IPS DF 19.7 (cell line): ENCODE data around the gene ANXA3.

Experiments used
- DNase-seq: peaks from one replicate; pipeline ENCODE4 v3.0.0-alpha.2; 2013; ENCODE audit warnings: low read depth, low spot score

The ANXA3 gene

DNA sequence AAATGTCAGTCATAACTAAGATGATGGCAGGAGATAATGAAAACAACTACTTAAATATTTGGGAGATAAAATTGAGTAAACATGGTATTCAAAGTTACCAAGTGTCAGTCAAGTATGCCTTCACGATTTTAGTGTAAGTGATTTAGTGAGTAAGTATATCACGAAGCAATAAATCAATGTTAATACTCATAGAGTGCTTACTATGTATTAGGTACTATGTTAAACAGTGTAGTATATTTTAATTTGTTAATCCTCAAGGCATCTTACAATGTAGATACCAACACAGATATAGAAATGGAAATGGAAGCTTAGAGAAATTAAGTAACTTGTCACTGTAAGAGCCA lies 59.6 kb downstream of the ANXA3 start:
- DNase-seq, result no peak

DNA sequence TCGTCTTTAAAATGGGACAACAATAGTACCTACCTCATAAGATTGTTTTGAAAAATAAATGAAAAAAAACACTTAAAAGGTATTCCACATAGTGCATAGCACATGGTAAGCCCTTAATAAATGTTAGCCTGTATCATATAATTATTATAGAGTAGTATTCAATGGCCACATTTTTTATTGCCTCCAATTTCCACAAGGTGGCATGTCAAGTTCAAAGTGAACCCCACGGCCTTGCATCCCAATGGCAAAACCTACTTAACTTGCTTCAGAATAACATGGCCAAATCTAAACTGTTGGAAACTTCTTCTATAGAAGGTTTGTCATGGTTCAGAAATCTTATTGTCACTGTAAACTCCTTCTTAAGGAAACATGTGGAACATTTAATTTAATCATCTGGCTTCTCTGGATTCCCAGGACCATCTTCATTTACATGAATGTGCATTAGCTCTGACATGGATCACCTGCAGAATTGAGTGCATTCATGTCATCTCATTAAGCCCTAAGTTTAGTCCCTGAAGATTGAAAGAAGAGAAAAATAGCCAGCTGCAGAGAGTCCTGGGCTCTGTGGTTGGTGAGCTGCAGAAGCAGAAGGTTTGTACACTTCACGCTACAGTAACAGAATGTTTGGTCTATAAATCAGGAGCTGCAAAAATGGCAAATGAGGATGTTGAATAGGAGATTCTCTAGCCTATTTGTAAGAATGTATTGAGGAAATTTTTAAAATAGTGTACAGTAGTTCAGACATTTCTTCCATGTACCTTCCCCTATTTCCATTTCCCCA lies 61.0 kb downstream of the ANXA3 start:
- no peak for DNase-seq

DNA sequence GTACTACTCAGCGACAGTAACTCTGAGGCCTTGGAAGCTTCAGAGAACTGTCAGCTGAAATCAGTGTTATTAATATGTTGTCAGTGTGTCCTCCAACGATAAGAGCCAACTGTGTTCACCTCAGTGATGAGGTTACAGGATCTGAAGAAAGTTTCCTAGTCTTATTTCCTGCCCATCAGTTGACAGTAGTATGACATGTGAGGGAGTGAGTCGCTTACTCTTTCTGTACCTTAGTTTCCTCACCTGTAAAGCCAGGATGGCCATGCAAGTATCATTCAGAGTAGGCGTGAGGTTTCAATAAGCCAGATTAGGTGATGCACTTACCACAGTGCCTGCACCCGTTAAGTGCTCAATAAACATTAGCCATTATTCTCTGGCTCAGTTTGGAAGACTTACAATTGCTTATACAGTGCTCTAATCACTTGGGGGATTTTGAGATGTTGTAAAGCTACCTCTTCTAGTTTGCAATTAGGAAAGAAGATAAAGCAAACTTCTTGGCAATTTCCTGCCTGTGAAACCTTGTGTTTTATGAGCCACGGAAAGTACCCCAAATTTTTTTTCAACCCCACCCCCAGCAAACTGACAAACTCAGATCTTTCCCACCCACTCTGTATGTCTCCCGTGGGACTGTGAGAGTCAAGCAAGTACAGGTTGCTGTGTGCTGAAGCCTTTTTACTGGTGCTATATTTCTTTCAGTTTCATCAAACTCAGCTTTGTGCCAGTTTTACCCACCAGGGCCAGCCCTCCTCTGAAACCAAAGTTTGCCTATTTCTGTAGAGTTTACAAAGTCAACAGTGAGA lies 62.2 kb downstream of the ANXA3 start:
- no peak for DNase-seq

DNA sequence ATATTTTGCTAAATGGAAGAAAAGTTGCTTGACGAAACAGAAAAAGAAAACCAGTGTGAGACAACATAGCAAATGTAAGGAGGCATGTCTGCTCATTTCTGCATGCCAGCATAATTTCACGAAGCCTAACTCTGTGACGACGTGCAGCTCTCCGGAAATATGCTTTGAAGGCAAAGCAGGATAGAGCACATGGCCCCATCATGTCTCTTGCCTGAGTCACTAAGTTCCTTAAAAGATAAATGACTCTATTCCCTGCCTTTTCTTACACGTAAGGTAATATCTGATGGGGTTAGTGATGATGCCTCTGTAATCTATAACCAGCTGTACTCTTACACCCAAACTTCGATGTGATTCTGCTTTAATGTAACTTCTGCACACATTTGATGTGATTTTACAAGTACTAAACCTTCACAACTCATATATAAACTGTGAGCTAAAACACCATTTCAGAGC lies 64.5 kb downstream of the ANXA3 start:
- no peak for DNase-seq

DNA sequence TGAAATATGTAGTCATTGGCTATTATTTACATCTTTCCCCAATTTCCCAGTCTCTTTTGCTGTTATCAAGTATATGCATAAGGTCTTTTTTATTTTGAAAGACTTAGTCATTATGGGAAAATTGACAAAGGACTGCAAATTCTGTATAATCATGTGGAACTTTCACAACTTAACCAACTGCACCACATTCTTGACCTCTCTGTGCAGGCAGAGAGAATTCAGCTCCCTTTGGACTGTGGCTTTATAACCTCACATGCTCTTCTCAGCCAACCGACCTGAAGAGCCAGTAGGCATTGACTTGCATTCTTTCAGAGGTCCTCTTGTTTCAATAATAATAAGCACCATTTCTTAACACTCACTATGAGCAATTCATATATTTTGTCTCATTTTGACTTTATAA lies 66.9 kb downstream of the ANXA3 start:
- DNase-seq, result no peak

DNA sequence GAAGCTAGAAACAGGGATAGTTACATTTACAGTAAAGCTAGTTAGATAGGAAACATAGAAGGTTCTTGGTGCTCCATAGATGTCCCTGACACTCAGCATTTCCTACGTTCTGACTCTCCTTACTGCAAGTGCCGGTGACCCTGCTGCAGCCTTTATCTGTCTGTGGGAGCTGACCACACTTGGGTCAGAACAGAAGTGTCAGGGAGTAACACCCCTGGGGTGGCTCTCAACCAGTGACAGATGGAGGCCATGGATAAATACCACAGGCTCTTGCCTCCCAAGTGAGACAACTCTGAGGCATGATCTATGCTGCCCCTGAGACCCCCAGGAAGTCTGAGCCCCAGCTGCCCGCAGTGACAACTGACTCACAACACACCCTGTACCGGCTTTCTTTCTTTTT lies 69.8 kb downstream of the ANXA3 start:
- no peak for DNase-seq

DNA sequence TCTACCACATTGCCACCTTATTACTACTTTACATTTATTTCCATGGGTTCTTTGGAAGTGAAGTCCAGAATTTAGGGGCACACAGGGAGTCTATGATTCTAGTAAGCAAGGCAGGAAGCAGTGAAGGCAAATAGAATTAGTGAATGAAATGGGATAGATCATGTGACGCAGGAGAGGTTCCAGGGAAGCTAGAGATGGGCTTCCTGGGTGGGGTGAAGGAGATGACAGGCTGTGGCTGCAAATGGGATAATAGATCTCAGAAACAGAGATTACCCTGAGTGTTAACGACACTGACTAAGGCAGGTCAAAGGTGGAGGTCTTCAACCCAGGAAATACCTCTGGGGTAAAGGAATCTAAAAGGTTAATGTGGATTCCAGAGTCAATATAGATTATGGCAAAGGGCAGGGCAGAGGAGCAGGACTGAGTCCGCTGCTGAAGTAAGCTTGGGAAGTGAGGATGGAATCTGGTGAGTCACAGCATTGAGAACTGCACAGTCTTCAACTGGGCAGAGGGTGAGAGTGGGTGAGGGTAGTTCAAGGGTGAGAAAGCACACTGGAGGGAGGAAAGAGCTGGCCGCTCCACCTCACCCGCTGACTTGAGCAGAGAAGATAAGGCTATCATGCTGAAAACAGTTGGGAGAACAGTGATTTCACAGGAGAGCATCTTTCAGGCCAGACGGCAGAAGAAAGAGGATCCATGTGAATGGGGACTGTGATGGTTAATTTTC lies 70.8 kb downstream of the ANXA3 start:
- no peak for DNase-seq

DNA sequence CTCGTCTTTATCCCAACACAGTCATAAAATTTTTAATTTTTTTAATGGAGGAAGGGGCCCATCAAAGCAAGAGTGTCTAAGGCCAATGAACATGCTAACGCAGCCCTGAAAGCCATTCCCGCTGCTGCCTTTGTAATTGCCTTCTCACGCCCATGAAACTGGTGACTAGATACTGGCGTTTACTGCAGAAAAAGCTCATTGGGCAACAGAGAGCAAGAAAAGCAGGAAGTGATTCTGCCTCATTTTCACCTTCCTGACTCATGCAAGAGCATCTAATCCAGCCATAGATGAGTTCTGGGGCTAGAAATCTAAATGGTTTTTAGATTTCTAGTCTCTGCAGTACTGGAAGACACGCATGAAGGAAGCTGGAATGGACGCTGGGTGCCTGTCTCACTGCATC lies 72.5 kb downstream of the ANXA3 start:
- no peak for DNase-seq

DNA sequence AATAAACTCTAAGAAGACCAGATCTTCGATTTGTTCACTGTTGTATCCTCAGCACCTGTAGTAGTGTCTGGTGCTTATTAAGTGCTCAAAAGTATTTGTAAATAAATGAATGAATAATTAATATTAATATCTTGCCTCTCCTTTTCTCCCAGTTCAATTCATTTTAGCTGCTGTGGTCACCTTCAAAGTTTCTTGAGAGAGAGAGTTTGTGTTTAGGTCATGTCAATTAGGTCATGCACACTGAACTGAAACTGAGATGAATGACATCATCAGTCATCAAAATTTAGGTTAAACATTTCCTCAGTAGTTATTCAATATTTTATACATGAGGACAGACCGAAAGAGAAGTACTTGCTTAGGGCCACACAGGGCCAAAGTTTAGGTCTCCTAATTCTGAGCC lies 73.5 kb downstream of the ANXA3 start:
- no peak for DNase-seq

DNA sequence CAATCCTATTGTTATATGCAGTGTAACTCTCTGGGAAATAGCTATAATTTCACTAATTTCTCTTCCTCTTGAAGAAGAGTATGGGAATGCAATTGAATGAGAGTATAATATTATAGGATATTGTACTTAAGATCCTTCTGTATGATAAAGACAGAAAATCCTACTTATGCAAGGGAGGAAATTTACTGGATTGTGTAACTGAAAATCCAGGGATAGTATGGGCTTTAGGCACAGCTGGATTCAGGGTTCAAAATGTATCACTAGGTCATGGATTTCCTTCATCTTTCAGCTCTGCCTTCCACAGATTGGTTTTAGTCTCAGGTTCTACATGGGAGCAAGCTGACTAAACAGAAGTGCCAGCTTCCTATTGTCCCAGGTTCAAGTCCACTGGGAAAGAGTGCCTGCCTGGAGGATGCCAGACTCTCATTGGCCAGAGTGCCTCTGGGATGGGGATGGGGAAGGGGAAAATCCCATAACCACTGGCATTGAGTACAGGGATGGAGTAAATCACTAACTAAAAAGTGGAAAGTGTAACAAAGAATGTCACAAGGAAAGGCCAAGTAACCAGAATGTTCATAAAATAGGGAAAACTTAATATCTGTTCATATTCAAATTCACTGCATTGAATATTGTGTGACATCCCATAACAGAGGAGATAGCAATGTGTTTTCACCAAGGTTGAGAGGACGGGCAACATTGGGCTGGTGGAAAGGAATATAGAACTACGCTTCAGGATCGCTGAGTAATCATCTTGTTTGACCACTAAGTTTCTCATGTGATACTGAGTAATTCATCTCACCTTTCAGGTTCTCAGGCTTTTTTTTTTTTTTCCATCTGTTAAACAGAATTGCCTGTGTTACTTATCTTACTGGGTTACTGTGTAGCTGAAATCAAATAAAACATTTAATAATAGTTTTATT lies 75.7 kb downstream of the ANXA3 start:
- no peak for DNase-seq

DNA sequence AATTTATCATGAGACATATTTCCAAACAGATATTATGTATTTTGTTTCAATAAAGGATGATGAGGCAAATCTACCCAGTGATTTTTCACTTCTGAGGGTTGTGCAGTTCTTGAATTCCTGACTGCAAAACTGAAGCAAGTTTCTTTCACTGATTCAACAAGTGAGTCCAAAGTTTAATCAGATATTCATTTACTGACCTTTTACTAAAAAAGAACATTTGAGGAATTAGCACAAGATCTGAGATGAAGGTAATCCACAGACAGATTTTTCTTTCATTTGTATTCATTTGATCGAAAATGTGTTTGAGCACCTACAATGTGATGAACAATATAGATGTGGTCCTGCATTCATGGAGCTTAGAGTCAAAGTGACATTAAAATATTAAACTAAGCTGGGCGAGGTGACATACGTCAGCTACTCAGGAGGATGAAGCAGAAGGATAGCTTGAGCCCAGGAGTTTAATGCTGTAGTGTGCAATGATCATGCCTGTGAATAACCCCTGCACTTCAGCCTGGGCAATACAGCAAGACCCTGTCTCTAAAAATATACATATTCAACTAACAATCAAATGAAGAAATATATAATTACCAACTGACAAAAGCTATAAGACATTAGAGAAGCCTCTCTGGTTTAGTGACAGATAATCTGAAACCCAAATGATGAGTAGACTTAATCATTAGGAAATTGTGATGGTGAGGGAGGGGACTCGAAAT lies 76.6 kb downstream of the ANXA3 start:
- DNase-seq, result no peak

DNA sequence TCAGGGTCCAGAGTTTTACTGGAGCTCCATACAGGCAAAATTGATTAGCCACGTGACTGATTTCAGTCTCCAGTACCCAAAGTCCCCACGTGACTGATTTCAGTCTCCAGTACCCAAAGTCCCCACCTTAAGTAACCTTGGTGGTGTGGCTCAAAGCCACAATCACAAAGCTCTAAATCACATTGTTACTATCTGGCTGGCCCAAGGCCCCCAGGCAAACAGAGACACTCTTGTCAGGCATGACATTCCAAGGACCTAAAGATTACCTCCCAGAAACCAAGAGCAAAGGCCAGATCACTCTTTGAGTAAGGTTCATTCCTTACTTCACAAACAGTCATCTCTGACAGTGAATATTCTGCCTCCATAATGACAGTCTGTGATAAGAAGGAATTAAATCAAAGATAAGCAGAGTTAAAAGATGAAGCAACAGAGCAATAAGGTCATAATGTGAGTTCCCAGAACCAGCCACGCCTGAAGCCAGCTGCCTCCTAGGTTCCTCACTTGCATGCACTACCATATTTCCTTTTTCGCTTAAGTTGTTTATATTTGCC lies 78.5 kb downstream of the ANXA3 start:
- no peak for DNase-seq

DNA sequence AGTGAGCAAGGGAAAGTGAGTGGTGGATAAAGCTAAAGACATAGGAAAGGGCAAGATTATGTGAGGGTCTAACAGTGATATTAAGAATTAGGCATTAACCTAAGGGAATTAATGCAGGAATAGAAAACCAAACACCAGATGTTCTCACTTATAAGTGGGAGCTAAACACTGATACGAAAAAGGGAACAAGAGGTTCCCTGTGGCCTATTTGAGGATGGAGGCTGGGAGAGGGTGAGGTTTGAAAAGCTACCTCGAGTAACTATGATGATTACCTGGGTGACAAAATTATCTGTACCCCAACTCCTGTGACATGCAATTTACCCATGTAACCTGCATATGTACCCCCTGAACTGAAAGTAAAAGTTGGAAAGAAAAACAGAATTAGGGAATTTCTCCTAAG lies 79.0 kb downstream of the ANXA3 start:
- no peak for DNase-seq

DNA sequence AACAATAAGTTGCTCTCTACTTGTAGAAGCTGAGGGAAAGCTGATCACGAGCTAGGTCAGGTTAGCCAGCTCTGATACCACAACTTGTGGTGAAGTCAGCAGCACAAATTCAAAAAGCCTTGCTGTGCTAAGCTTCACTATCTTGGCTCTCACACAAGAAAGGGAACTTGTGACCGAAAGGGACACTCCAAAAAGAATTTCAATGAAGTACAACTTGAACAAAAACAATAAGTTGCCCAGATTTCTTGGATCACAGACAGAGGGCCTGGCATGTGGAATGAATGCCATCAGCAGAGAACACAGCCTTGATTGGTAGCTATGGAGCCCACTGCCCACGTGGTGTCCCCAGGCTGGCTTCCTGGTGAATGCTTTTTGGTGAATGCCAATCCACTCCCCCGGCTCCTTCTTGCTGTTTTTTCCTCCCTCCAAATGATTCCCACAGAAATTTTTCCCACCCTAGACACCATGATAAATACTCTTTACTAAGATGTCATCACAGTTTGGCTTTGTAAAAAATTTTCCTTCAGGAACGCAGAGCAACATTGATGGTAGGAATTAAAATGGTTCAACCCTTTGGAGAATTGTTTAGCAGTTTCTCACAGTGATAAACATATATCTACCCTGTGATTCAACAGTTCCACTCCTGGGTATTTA lies 82.6 kb downstream of the ANXA3 start:
- no peak for DNase-seq

DNA sequence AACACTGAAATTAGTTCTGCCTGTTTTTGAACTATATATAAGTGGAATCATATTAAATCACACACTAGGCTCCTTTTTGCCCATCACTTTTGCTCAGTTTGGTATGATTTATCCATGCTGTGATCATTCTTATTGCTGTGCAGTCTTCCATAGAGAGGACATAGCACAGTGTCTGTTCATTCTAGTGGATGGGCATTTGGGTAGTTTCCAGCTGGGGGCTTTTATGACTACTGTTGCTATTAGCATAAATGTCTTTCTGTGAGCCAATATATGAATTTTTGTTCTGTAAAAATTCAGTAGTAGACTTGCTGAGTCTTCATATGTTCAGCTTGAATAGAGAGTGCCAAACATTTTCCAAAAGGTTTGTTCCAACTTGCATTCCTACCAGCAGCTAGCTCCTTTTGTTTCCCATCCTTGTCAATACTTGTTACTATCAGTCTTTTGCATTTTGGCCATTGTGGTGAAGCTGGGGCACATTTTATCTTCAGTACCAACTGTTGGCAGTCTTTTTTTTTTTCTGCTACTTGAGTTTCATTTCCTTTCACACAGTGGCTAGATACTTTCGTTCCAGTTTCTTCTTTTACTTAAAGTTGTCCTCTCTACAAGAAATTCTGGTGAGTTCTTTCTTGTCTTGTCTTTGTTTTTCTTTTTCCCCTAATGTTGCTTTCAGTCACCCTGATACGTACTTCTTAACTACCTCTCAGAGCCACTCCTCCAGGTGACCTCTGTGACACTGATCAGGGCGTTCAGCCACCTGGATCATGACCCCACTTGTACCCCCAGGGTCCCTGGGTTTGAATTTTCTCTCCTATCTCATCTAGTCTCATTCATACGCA lies 87.0 kb downstream of the ANXA3 start:
- DNase-seq, result no peak

DNA sequence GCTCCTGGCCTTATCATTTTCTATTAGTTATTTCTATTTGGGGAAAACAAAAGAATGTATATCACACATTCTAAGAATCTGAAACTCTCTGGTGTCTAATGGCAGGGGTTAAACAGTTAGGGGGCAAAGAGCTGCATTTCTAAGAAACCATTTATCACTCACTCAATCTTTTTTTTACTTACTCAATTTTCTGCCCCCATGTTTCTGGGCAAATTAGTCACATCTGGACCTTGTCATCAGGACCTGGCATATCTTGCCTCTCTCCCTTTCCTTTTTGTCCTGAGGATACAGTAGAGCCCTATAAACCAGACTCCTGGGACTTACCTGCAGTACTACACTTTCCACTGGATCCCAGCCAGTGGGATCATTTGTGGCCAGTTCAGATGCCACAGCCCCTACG lies 89.1 kb downstream of the ANXA3 start:
- DNase-seq, result no peak

DNA sequence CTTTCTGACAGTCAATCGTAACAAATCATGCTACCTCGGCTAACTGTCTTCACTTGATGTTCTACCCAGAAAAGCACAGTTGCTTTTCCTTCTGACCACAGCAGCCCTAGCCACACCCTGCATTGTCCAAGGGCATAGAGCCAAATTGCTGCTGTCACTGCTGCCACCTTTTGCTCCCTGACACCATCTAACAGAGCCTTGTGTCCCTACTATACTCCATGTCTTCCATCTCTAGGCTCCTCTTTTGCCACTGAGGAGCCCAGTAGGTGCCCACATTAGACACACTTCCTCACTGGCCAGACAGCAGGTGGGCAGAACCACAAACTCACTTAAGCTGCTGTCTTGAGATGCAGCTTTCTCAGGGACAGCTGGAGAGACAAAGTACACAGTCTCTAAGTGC lies 91.4 kb downstream of the ANXA3 start:
- DNase-seq, result no peak

DNA sequence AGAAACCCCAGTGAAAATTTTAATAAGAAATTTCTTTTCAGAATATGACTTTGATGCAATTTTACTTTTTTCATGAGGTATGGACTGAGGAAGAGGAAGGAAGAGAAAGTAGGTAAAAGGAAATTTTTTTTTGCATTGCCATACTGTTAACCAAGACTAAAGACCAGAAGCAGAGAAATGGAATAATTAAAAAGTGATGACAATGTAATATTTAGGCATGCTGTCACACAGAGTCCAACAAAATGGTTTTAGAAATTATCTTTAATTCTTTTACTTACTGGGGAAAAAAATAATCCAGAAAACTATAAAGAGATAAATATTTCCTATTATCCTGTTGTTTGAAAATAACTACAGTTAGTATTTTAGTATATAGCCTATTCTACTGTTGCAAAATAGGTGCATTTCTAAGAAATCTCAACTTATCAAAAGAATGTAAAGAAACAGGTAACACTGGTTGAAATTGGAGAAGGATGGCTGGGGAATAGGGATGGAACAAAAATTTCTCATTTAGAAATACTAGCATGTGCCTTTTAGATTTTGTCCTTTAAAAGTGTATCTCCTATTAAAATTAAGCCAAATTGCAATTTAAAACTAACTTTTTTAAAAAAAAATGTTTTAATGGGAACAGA lies 92.6 kb downstream of the ANXA3 start:
- no peak for DNase-seq
